Stromal cell of bone marrow (primary cell): ENCODE data around the gene PHACTR4.
"Not testable (repeated sequence)": the region's sequence is repeated elsewhere in the genome, so short reads cannot be mapped to it uniquely, and the experiment has no call there.

Experiments used
- DNase-seq: peaks from one replicate; pipeline ENCODE4 v3.0.0-alpha.2; 2012; ENCODE audit warnings: low read depth

PHACTR4 gene

GRCh38 chr1:28436211-28436769, 66.8 kb downstream of the PHACTR4 start:
- no peak for DNase-seq

DNA sequence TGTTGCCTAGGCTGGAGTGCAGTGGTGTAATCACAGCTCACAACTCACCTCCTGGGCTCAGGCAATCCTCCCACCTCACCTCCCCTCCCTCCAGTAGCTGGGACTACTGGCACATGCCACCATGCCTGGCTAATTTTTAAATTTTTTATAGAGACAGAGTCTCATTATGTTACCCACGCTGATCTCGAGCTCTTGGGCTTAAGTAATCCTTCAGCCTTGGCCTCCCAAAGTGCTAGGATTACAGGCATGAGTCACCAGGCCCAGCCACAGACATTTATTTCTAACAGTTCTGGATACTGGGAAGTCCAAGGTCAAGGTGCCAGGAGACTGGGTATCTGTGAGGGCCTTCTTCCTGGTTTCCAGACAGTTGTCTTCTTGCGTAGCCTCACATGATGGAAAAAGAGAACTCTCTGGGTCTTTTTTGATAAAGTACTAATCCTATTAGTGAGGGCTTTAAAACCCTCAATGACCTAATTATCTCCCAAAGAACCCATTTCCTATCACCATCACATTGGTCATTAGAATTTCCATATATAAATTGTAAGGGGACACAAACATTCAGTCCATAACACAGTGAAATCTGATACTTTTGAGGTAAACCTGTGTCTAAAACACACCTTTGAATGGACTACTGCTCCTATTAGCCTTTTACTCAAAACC, 67.9 kb downstream of the PHACTR4 start:
- DNase-seq, result peak; percentile 71

DNA sequence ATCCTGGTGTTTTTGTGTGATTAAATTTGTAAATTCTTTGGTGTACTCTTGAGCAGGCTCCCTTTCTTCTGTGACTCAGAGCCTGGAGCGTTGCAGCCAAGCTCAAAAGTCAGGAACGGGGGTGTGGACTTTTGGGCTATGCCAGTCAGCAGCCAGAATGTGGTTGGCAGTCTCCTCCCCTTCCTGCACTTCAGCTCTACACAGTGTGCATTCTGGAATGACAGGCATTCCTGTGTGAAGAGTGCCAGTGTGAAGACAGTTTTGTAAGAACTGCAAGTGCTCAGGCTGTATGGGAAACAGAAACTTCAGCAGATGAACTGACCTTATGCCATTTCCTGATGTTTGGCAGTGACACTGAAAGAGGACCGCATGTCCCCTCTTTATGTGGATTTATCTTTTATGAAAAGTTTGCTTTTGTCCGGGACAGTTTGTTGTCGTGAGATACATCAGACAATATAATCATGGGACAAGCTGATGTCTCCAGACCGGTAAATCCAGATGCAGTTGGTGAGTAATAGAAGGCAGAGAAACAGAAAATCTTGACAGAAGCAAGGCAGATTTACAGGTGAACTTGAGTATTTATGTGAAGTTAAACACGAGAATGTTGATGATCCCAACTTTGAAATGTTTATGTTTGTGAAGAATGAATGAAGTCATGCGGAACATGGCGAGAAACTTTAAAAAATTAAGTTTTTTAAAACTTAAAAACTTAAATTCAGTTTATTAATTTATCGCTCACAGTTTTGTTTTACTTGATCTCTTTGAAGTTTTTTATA, 68.6 kb downstream of the PHACTR4 start:
- peak; percentile 97 for DNase-seq

DNA sequence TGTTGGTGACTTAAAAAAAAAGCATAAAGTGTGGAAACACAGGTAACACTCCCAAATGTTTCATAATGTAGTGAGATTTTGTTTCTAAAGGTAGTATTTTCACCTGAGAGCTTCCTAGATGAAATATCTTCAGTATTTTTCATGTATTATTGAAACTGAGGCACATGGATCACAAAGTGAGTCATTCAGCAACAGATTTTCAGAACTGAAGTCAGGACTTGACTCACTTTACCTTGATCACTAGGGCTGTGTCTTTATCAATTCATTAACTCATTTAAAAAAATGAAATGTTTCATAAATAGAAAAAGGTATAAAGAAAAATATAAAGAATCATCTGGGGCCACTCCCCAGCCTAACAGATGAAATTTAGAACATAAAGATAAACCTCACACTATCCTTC, 69.8 kb downstream of the PHACTR4 start:
- no peak for DNase-seq

- DNase-seq, result no peak
Measured at GRCh38 chr1:28441674-28442073, 72.1 kb downstream of the PHACTR4 start.

GRCh38 chr1:28443550-28443949, 74.0 kb downstream of the PHACTR4 start:
- DNase-seq, result no peak

GRCh38 chr1:28447679-28448078, 78.1 kb downstream of the PHACTR4 start:
- no peak for DNase-seq

- DNase-seq, result not testable (repeated sequence)
Measured at GRCh38 chr1:28448094-28448611, 78.6 kb downstream of the PHACTR4 start.

DNA sequence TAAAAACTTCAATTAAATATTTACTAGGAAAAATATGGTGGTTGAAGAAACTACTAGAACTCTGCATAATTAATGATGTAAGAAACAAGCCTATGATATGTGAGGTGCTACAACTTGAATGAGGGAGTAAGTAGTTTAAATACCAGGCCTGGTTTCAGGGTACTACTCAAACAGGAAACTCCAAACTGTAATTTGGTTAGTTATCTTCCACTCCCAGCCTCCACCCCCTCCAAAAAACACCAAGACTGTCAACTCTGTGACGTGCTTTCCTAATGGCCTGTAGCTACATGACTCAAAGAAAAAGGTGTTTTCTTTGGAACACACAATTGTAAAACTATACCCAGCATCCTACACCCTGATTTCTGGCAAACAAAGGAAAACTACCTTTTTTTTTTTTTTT, 80.4 kb downstream of the PHACTR4 start:
- peak; percentile 45 for DNase-seq

- DNase-seq, result no peak
Measured at GRCh38 chr1:28450561-28450960, 81.0 kb downstream of the PHACTR4 start.

GRCh38 chr1:28451011-28451410, 81.5 kb downstream of the PHACTR4 start:
- no peak for DNase-seq

GRCh38 chr1:28456078-28456477, 86.5 kb downstream of the PHACTR4 start:
- DNase-seq, result peak; percentile 52

GRCh38 chr1:28457678-28458077, 88.1 kb downstream of the PHACTR4 start:
- no peak for DNase-seq

- DNase-seq, result no peak
Measured at GRCh38 chr1:28458237-28459228, 89.0 kb downstream of the PHACTR4 start.

- no peak for DNase-seq
Measured at GRCh38 chr1:28466226-28466778, 96.8 kb downstream of the PHACTR4 start.

- DNase-seq, result no peak
Measured at GRCh38 chr1:28470146-28470545, 100.6 kb downstream of the PHACTR4 start.

DNA sequence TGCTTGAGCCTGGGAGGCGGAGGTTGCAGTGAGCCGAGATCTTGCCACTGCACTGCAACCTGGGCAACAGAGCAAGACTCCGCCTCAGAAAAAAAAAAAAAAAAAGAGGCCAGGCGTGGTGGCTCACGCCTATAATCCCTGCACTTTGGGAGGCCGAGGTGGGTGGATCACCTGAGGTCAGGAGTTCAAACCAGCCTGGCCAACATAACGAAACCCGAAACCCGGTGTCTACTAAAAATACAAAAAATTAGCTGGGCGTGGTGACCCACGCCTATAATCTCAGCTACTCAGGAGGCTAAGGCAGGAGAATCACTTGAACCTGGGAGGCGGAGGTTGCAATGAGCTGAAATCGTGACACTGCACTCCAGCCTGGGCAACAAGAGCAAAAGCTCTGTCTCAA, 110.0 kb downstream of the PHACTR4 start:
- not testable (repeated sequence) for DNase-seq

GRCh38 chr1:28480308-28480707, 110.8 kb downstream of the PHACTR4 start:
- no peak for DNase-seq

- DNase-seq, result no peak
Measured at GRCh38 chr1:28482138-28482537, 112.6 kb downstream of the PHACTR4 start.

- no peak for DNase-seq
Measured at GRCh38 chr1:28482702-28483101, 113.2 kb downstream of the PHACTR4 start.

GRCh38 chr1:28494737-28495136, 125.2 kb downstream of the PHACTR4 start:
- DNase-seq, result no peak

DNA sequence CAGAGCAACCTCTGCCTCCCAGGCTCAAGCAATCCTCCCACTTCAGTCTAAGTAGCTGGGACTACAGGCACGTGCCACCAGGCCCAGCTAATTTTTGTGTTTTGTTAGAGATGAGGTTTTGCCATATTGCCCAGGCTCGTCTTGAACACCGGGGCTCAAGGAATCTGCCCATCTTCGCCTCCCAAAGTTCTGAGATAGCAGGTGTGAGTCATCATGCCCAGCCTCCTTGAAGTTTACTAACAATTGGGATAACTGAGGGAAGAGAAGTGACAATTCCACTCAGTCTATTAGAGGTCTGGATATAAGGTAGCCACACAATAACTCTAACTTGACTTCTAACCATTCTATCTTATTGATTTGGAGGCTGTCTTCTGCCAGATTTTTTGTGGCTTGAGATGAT, 130.0 kb downstream of the PHACTR4 start:
- DNase-seq, result no peak
